HFF-Myc (cell line): ENCODE measurements around the gene NHS.

Source experiments
- DNase-seq: peaks from one replicate; pipeline ENCODE4 v3.0.0-alpha.2; 2011; ENCODE audit warnings: low read depth; ENCODE audit errors: extremely low read depth
- H3K4me3 ChIP-seq: replicated peaks from 2 replicates; pipeline ENCODE4 v1.5.1; 2011; ENCODE audit warnings: low read depth, mild to moderate bottlenecking, control low read depth, low read length
- CTCF ChIP-seq: IDR thresholded peaks from 2 replicates; pipeline ENCODE4 v1.5.1; 2012; ENCODE audit warnings: mild to moderate bottlenecking, low read depth, low read length, control low read depth; ENCODE audit errors: missing control alignments

NHS gene

GRCh38 chrX:17592117-17592516 lies 217.1 kb downstream of the NHS start:
- H3K4me3 ChIP-seq = no peak overlapping the region
- TF ChIP-seq CTCF = no peak
- no peak for DNase-seq

- no peak for DNase-seq
- no peak for TF ChIP-seq CTCF
- no peak overlapping the region for H3K4me3 ChIP-seq
Observed at GRCh38 chrX:17594693-17595092, 219.7 kb downstream of the NHS start.

- no peak for TF ChIP-seq CTCF
- no peak overlapping the region for H3K4me3 ChIP-seq
- no peak for DNase-seq
Observed at GRCh38 chrX:17595456-17596035, 220.5 kb downstream of the NHS start.

GRCh38 chrX:17596061-17596460 lies 221.1 kb downstream of the NHS start:
- H3K4me3 ChIP-seq = no peak overlapping the region
- DNase-seq = no peak
- TF ChIP-seq CTCF = no peak

GRCh38 chrX:17596546-17597205 lies 221.7 kb downstream of the NHS start:
- no peak for TF ChIP-seq CTCF
- H3K4me3 ChIP-seq = no peak overlapping the region
- DNase-seq = no peak

GRCh38 chrX:17597327-17597726 lies 222.3 kb downstream of the NHS start:
- TF ChIP-seq CTCF = no peak
- no peak overlapping the region for H3K4me3 ChIP-seq
- no peak for DNase-seq
